Activated CD4-positive, alpha-beta T cell treated with anti-CD3 and anti-CD28 coated beads, Interleukin-2, amount 10 ng/mL, durations not matched to agents 24 days and 14 days (primary cell): ENCODE measurements around the gene AKAP8L. TPM values are rescaled to one million over a fixed set of nuclear protein-coding genes. Genes with fewer than 3 reads are reported as not detected.

Experiments used
- DNase-seq: peaks from one replicate; pipeline ENCODE4 v3.0.0; 2022
- H3K27ac Mint-ChIP-seq: one replicate; pipeline ENCODE4 v1.8.0; 2022; ENCODE audit warnings: mild to moderate bottlenecking, mixed read lengths
- H3K27me3 Mint-ChIP-seq: one replicate; pipeline ENCODE4 v1.8.0; 2022; ENCODE audit warnings: mixed read lengths
- H3K36me3 Mint-ChIP-seq: one replicate; pipeline ENCODE4 v1.8.0; 2022; ENCODE audit warnings: low read depth, mild to moderate bottlenecking, mixed read lengths
- H3K4me1 Mint-ChIP-seq: one replicate; pipeline ENCODE4 v1.8.0; 2021; ENCODE audit warnings: mixed read lengths
- H3K4me3 Mint-ChIP-seq: one replicate; pipeline ENCODE4 v1.8.0; 2022; ENCODE audit warnings: mild to moderate bottlenecking, moderate library complexity, mixed read lengths
- H3K9me3 Mint-ChIP-seq: one replicate; pipeline ENCODE4 v1.8.0; 2021; ENCODE audit warnings: mixed read lengths
- intact Hi-C: fragments of 100-400 bp; cut with micrococcal nuclease; formaldehyde crosslinking; loops from one replicate; pipeline ENCODE4 v1.15.1; 2023
- total RNA-seq: library from RNA; stranded (reverse); gene quantifications from 2 replicates; pipeline ENCODE4 v1.2.3, GENCODE V29; 2022

The AKAP8L gene
- total RNA-seq, 1 donor from 2014 or later = 76.8 TPM

DNA sequence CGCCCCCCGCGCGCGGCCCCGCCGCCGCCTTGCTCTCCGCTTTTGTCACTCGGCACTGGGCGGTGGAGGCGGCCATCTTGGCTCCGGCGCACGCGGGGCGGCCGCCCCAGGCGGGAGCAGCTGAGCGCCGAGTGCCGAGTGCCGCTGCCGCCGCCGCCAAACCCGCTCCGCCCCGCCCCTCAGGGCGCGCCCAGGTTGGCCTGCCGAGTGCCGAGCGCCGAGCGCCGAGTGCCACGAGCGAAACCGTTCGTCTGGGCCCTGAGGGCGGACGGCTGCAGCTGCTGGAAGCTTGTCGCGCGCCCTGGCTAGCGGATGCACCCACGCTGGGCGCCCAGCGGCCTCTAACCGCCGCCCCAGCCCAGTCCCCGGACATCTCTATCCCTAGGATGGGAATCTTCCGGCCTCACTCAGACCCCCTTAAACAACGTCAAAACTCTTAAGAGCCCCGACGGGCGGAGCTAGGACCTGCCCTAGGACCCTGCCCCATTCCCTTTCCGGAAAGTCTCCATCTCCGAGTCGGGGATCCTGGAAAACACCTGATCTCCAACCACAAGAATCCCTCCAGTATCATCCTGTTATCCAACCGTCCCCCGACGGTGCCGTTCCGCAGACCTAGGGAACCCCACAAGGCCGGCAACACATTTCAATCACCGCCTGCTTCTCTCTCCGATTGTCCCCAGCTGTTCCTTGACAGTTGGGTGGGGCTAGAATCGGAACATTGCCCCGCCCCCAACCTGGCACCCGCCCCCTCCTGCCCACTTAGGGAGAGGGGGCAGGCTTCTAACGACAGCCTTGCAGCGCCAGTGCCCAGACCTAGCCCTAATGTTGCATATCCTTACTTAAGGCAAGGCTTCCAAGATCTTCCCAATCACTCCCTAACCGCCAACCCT, 14.1 kb upstream of the AKAP8L start:
- peak overlapping the region; percentile 97 for H3K4me3 Mint-ChIP-seq

GRCh38 chr19:15432018-15432494, 13.3 kb upstream of the AKAP8L start:
- Mint-ChIP-seq H3K9me3 (no peaks in the 10 kb centered on the region), H3K4me1 (peaks cover 29% of the 10 kb centered on the region), H3K4me3 (peak overlapping the region; percentile 99), H3K27ac (peak overlapping the region; percentile 98), H3K36me3 (peaks cover 22% of the 10 kb centered on the region), H3K27me3 (peaks cover 2% of the 10 kb centered on the region)
- intact Hi-C loops = loop anchor here (1.0 to 2.0 kb wide), 4 partner anchors 13 to 124 kb away; partner anchors contain the start of gene AKAP8
- peak; percentile 79 for DNase-seq

More for the DNA sequence above, 14.1 kb upstream of the AKAP8L start:
- peaks cover 16% of the 10 kb centered on the region for H3K36me3 Mint-ChIP-seq
- intact Hi-C loops = loop anchor here (1.0 to 2.0 kb wide), 4 partner anchors 14 to 123 kb away; partner anchors contain the start of gene AKAP8
- peak; percentile 99 for DNase-seq
- H3K27me3 Mint-ChIP-seq = peaks cover 2% of the 10 kb centered on the region
- H3K9me3 Mint-ChIP-seq = no peaks in the 10 kb centered on the region
- H3K27ac Mint-ChIP-seq = peak overlapping the region; percentile 97
- peaks cover 28% of the 10 kb centered on the region for H3K4me1 Mint-ChIP-seq

DNA sequence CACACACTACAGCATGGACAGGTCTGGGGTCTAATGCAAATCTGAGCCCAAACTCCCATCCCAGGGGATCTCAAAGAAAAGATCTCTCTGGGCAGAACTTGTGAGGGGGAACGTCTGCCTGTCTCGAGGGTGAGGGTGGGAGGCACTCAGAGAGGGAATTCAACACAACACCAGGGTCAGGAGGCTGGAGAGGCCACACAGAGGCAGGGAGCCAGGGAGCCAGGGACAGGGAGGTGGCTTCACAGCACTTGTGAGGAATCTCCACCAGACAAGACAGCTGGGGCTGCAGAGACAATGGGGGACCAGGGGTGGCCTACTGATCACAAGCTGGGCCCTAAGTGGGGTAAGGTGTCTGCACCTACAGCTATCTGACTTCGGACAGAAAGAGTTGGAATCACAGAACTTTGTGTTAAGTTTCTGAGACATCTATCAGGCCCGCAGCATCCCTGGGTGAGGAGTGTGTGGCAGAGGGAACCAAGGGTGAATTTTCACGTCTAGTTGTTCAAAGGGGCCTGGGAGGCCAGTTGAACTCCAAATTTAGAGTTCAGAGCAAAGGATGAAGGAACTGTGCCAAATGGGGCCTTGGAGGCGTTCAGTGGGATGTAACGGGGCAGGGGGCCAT, 12.7 kb upstream of the AKAP8L start:
- peaks cover 29% of the 10 kb centered on the region for H3K4me1 Mint-ChIP-seq
- peaks cover 27% of the 10 kb centered on the region for H3K36me3 Mint-ChIP-seq
- no peaks in the 10 kb centered on the region for H3K9me3 Mint-ChIP-seq
- peak overlapping the region; percentile 98 for H3K27ac Mint-ChIP-seq
- DNase-seq = no peak
- peak overlapping the region; percentile 99 for H3K4me3 Mint-ChIP-seq
- intact Hi-C loops = loop anchor here (1.0 to 2.0 kb wide), 4 partner anchors 12 to 125 kb away; partner anchors contain the start of gene AKAP8
- H3K27me3 Mint-ChIP-seq = peaks cover 2% of the 10 kb centered on the region

GRCh38 chr19:15430526-15431120, 11.8 kb upstream of the AKAP8L start:
- Mint-ChIP-seq H3K27ac (peak overlapping the region; percentile 98), H3K27me3 (peaks cover 2% of the 10 kb centered on the region), H3K36me3 (peaks cover 32% of the 10 kb centered on the region), H3K9me3 (no peaks in the 10 kb centered on the region), H3K4me3 (peak overlapping the region; percentile 99), H3K4me1 (peaks cover 30% of the 10 kb centered on the region)
- DNase-seq = no peak
- intact Hi-C loops = no loop called here

DNA sequence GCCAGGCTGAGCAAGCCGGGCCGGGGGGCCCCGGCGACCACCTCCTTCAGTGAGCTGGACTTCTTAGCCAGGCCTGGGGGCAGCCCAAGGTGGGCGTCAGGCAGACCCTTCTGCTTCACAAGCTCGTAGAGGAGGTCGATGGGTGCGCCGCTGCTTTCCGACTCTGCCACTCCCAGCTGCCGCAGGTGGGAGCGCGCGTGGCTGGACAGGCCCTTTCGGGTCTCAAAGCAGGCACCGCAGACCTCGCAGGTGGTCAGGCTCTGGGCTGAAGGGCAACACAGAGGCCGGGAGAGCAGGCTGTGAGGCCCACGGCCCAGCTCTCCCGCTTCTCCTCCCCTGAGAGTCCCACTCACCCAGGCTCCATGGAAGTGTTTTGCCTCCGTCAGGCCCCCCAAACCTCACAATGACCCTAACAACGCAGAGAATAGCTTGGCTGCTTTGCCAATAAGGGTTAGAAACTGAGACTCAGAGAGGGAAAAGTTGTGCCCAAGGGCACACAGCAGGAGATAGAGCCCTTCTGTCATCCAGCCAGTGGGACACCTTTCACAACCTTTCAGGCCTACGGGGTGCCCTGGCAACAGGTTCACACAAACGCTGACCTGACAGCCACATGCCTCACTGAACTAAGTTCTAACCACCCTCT, 11.2 kb upstream of the AKAP8L start:
- no peaks in the 10 kb centered on the region for H3K9me3 Mint-ChIP-seq
- peaks cover 2% of the 10 kb centered on the region for H3K27me3 Mint-ChIP-seq
- no peak overlapping the region for H3K27ac Mint-ChIP-seq
- H3K4me1 Mint-ChIP-seq = peaks cover 30% of the 10 kb centered on the region
- no peak for DNase-seq
- intact Hi-C loops = no loop called here
- peaks cover 37% of the 10 kb centered on the region for H3K36me3 Mint-ChIP-seq
- H3K4me3 Mint-ChIP-seq = peak overlapping the region; percentile 99

GRCh38 chr19:15428956-15429824, 10.4 kb upstream of the AKAP8L start:
- Mint-ChIP-seq H3K27ac (peak overlapping the region; percentile 11), H3K4me3 (no peak overlapping the region), H3K4me1 (peaks cover 30% of the 10 kb centered on the region), H3K36me3 (peaks cover 41% of the 10 kb centered on the region), H3K27me3 (peaks cover 2% of the 10 kb centered on the region), H3K9me3 (no peaks in the 10 kb centered on the region)
- DNase-seq = no peak
- intact Hi-C loops = no loop called here

DNA sequence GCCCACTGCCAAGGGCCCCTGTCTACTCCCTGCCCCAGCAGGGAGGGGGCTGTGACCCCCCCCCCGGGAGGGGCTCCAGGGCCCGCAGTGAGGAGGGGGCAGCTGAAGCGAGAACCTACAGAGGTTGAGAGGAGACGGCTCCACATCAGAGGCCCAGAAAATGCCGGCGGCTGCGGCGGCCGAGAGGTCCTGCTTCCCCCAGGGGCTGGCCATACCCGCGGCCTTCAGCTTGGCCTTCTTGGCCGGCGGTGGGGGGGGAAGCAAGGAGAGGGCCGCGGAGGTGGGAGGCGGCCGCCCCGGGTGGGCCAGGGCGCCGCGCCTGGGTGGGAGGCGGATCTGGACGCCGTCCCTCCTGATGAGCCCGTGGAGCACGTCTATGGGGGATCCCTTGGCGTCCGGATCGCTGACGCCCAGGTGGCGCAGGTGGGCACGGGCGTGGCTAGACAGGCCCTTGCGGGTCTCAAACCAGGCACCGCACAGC, 9.2 kb upstream of the AKAP8L start:
- DNase-seq = no peak
- peaks cover under 1% of the 10 kb centered on the region for H3K27me3 Mint-ChIP-seq
- no peaks in the 10 kb centered on the region for H3K9me3 Mint-ChIP-seq
- intact Hi-C loops = no loop called here
- no peak overlapping the region for H3K27ac Mint-ChIP-seq
- H3K4me1 Mint-ChIP-seq = peaks cover 23% of the 10 kb centered on the region
- no peak overlapping the region for H3K4me3 Mint-ChIP-seq
- H3K36me3 Mint-ChIP-seq = peaks cover 50% of the 10 kb centered on the region

GRCh38 chr19:15427350-15427700, 8.5 kb upstream of the AKAP8L start:
- Mint-ChIP-seq H3K27ac (no peak overlapping the region), H3K27me3 (no peaks in the 10 kb centered on the region), H3K9me3 (no peaks in the 10 kb centered on the region), H3K4me1 (peaks cover 22% of the 10 kb centered on the region), H3K4me3 (no peak overlapping the region), H3K36me3 (peaks cover 56% of the 10 kb centered on the region)
- DNase-seq = no peak
- intact Hi-C loops = no loop called here

DNA sequence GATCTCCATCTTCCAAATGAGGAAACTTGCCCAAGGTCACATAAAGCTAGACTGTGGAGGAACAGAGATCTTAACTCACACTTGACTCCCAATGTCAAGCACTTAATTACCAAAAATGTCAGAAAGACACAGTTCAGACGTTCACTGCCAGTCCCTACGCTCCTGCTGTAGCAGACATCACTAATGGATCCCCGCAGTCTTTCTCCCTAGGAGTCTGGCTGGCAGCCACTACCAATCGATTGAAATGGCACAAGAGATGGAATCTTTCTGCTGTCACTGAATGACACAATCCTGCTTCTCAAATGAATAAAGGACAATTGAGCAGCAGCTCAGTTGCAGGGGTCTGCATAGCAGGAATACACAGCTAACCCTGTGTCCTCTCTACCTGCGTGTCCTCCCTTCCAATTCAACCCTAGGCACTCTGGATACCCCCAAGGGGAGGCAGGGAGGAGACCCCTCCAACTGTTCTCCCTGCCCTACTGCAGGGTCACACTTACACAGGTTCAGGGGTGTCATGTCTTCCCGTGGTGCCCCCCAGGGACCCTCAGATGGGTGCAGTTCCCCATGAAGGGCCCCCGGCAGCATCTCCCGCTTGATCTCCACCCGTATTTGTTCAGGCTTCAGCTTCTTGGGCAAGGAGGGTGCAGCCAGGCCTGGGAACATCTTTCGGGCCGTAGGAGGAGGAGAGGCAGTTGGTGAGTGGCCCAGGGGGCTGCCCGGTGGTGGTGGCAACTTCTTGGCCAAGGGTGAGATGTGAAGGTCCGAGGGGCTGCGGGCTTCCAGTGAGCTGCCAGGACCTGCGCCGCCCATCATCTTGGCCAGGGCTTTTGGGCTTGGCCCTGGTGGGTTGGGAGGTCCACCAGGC, 7.9 kb upstream of the AKAP8L start:
- H3K9me3 Mint-ChIP-seq = no peaks in the 10 kb centered on the region
- no peak overlapping the region for H3K4me3 Mint-ChIP-seq
- H3K36me3 Mint-ChIP-seq = peaks cover 59% of the 10 kb centered on the region
- H3K27me3 Mint-ChIP-seq = no peaks in the 10 kb centered on the region
- H3K4me1 Mint-ChIP-seq = peaks cover 19% of the 10 kb centered on the region
- no peak for DNase-seq
- intact Hi-C loops = no loop called here
- H3K27ac Mint-ChIP-seq = peak overlapping the region; percentile 19

DNA sequence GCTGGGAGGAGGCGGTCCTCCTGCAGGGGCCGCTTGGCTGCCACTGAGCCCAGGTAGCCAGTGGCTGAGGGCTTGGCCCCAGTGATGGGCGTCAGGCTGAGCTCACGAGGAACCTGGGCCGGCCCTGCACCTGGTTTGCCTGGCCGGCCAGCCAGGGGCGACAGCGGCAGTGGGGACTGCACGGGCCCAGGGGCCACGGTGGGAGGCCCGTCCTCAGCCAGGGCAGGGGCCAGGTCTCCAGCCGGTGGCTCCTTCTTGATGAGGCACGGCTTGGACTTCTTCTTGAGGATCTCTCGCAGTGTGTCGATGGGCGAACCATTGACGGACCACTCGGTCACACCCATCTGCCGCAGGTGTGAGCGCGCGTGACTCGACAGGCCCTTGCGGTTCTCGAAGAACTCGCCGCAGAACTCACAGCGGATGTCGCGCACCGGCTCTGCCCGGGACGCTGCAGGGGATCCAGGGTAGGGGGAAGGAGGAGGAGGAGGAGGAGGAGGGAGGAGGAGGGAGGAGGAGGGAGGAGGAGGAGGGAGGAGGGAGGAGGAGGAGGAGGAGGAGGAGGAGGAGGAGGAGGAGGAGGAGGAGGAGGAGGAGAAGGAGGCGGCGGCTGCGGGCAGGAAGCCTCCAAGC, 6.6 kb upstream of the AKAP8L start:
- Mint-ChIP-seq H3K36me3 (peaks cover 54% of the 10 kb centered on the region), H3K27me3 (no peaks in the 10 kb centered on the region), H3K27ac (no peak overlapping the region), H3K9me3 (no peaks in the 10 kb centered on the region), H3K4me1 (peaks cover 8% of the 10 kb centered on the region), H3K4me3 (no peak overlapping the region)
- no peak for DNase-seq
- intact Hi-C loops = no loop called here

- Mint-ChIP-seq H3K27ac (no peak overlapping the region), H3K9me3 (no peaks in the 10 kb centered on the region), H3K27me3 (no peaks in the 10 kb centered on the region), H3K4me3 (no peak overlapping the region), H3K4me1 (peaks cover 10% of the 10 kb centered on the region), H3K36me3 (peaks cover 54% of the 10 kb centered on the region)
- intact Hi-C loops = no loop called here
- DNase-seq = no peak
Observed at GRCh38 chr19:15424692-15425272, 6.0 kb upstream of the AKAP8L start.
